CD14-positive monocyte (primary cell): ENCODE results near the gene C16orf74. TPM values are rescaled to one million over a fixed set of nuclear protein-coding genes. Genes with fewer than 3 reads are reported as not detected.
A peak's percentile ranks its signal among the peaks of the same experiment; 100 is the strongest.

Experiments used
- DNase-seq, 3 donors: peaks; one replicate each; pipeline ENCODE4 v3.0.0-alpha.2; 2011 to 2022
- H2AFZ ChIP-seq: 2 replicates; pipeline ENCODE4 v1.6.0; 2012; ENCODE audit warnings: mild to moderate bottlenecking, low read depth, low read length, inconsistent platforms; ENCODE audit not compliant: insufficient read depth, poor library complexity, severe bottlenecking
- H3K27ac ChIP-seq, 2 donors: 1 replicate in 1 of 2; 2 replicates in 1 of 2; pipeline ENCODE4 v1.5.1; 2012 to 2013; ENCODE audit warnings: low read length in 2 of 2, control low read depth in 1 of 2, inconsistent platforms in 1 of 2, low read depth in 1 of 2, mild to moderate bottlenecking in 1 of 2
- H3K27me3 ChIP-seq, 2 donors: one replicate each; pipeline versions ENCODE4 v1.6.0 to v1.6.1; 2011 to 2013; ENCODE audit warnings: low read length in 2 of 2; ENCODE audit not compliant: control insufficient read depth in 2 of 2, insufficient read depth in 2 of 2
- H3K36me3 ChIP-seq, 2 donors: replicated peaks in 1 of 2; 1 replicate in 1 of 2; 2 replicates in 1 of 2; pipeline versions ENCODE4 v1.5.1 to v1.6.1; 2012 to 2013; ENCODE audit warnings: low read length in 2 of 2, control low read depth in 1 of 2, inconsistent platforms in 1 of 2, mild to moderate bottlenecking in 1 of 2; ENCODE audit not compliant: insufficient read depth in 2 of 2, control insufficient read depth in 1 of 2
- H3K4me1 ChIP-seq, 2 donors: 1 replicate in 1 of 2; 2 replicates in 1 of 2; pipeline versions ENCODE4 v1.5.1 to v1.6.1; 2012 to 2013; ENCODE audit warnings: low read length in 2 of 2, control low read depth in 1 of 2, inconsistent platforms in 1 of 2, mild to moderate bottlenecking in 1 of 2, moderate library complexity in 1 of 2; ENCODE audit not compliant: insufficient read depth in 2 of 2, control insufficient read depth in 1 of 2
- H3K4me2 ChIP-seq: replicated peaks from 2 replicates; pipeline ENCODE3; 2012; ENCODE audit warnings: low read length, moderate library complexity, mild to moderate bottlenecking; ENCODE audit not compliant: poor library complexity, severe bottlenecking; ENCODE audit errors: extremely low read depth
- H3K4me3 ChIP-seq, 3 experiments: fragments of 200-600 bp in 1 of 3; sonication (generic) in 1 of 3; replicated peaks in 1 of 3; 1 replicate in 2 of 3; 2 replicates in 1 of 3; pipeline ENCODE4 v1.5.1; 2011 to 2013; ENCODE audit warnings: low read length in 3 of 3, mild to moderate bottlenecking in 3 of 3, control low read depth in 2 of 3, low read depth in 2 of 3, inconsistent platforms in 1 of 3, moderate library complexity in 1 of 3
- H3K79me2 ChIP-seq: 2 replicates; pipeline ENCODE4 v1.6.0; 2012; ENCODE audit warnings: mild to moderate bottlenecking, control low read depth, inconsistent platforms, low read length, moderate library complexity; ENCODE audit not compliant: insufficient read depth
- H3K9ac ChIP-seq: 2 replicates; pipeline ENCODE4 v1.6.0; 2017; ENCODE audit warnings: low read length, mild to moderate bottlenecking; ENCODE audit not compliant: insufficient read depth, poor library complexity, severe bottlenecking
- H3K9me3 ChIP-seq, 2 donors: replicated peaks in 1 of 2; 1 replicate in 1 of 2; 2 replicates in 1 of 2; pipeline versions ENCODE4 v1.5.1 to v1.6.1; 2012 to 2013; ENCODE audit warnings: low read length in 2 of 2, control low read depth in 1 of 2; ENCODE audit not compliant: control insufficient read depth in 1 of 2, insufficient read depth in 1 of 2
- H4K20me1 ChIP-seq: 2 replicates; pipeline ENCODE4 v1.6.0; 2012; ENCODE audit warnings: mild to moderate bottlenecking, low read length, control low read depth, moderate library complexity; ENCODE audit not compliant: insufficient read depth
- H3K27ac Mint-ChIP-seq, 7 donors: one replicate each; pipeline ENCODE4 v1.8.0; 2020; ENCODE audit warnings: mild to moderate bottlenecking in 7 of 7, mixed read lengths in 7 of 7, moderate library complexity in 6 of 7, inconsistent platforms in 2 of 7
- H3K27me3 Mint-ChIP-seq, 3 donors: one replicate each; pipeline ENCODE4 v1.8.0; 2021 to 2022; ENCODE audit warnings: low read depth in 3 of 3, mild to moderate bottlenecking in 3 of 3, mixed read lengths in 3 of 3, moderate library complexity in 3 of 3, inconsistent platforms in 1 of 3
- H3K36me3 Mint-ChIP-seq, 2 donors: one replicate each; pipeline ENCODE4 v1.8.0; 2020; ENCODE audit warnings: mixed read lengths in 2 of 2, inconsistent platforms in 1 of 2, mild to moderate bottlenecking in 1 of 2
- H3K4me1 Mint-ChIP-seq: one replicate; pipeline ENCODE4 v1.8.0; 2020; ENCODE audit warnings: mild to moderate bottlenecking, mixed read lengths
- H3K4me3 Mint-ChIP-seq, 2 donors: one replicate each; pipeline ENCODE4 v1.8.0; 2020; ENCODE audit warnings: mild to moderate bottlenecking in 2 of 2, mixed read lengths in 2 of 2, moderate library complexity in 1 of 2
- H3K9me3 Mint-ChIP-seq, 7 donors: one replicate each; pipeline ENCODE4 v1.8.0; 2020 to 2022; ENCODE audit warnings: mixed read lengths in 7 of 7, mild to moderate bottlenecking in 6 of 7, moderate library complexity in 6 of 7, inconsistent platforms in 2 of 7
- WGBS: methylation state at CpG from one replicate; pipeline ENCODE4 v1.1.5; 2013; ENCODE audit warnings: missing lambda C conversion rate; ENCODE audit not compliant: insufficient coverage; 5-methylcytosine and 5-hydroxymethylcytosine counted together
- intact Hi-C, 2 donors: fragments of 100-400 bp; cut with micrococcal nuclease; formaldehyde crosslinking; loops; one replicate each; pipeline versions ENCODE4 v1.15.0 to v1.15.1; 2023
- polyA plus RNA-seq, 3 donors: library from polyadenylated mRNA; depleted of rRNA in 1 of 3; unstranded in 2 of 3; stranded (reverse) in 1 of 3; fragments of 300-500 nt in 2 of 3; fragments of >200 nt in 1 of 3; fragmentation: Illumina TruSeq in 2 of 3; gene quantifications; 1 replicate in 2 of 3; 2 replicates in 1 of 3; pipeline ENCODE4 v1.2.3, GENCODE V29; 2012 to 2021
- TF ChIP-seq, protein P1 (sequence below): fragments of 200-600 bp; IDR thresholded peaks from one replicate; pipeline ENCODE4 v1.8.0; 2022; ENCODE audit warnings: antibody characterized with exemption, mild to moderate bottlenecking

The C16orf74 gene
- polyA plus RNA-seq, 3 donors = 11.3 to 26.6 (median 24.1) TPM

DNA sequence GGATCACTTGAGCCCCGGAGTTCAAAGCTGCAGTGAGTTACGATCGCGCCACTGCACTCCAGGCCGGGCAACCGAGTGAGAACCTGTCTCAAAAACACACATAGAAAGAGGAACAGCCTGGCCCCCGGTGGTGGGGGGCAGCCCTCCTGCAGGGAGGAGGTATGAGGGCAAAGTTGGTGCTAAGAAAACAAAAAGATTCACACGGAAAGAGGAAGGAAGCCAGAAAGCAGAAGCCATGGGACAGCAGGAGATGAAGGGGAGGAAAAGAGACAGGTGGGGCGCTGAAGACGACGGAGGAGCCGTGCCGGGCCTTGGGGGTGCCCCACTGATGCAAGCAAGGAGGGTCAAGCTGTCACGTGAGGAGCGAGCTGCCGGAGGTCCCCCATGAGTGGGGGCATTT lies 8.2 kb upstream of the C16orf74 start:
- peak overlapping the region; percentile 45 to 73 for H3K27ac ChIP-seq
- peak overlapping the region; percentile 76 for H3K4me2 ChIP-seq
- H3K36me3 ChIP-seq = no peaks in the 10 kb centered on the region
- Mint-ChIP-seq H3K9me3 (peaks cover 0 to 6% (median 2%) of the 10 kb centered on the region in 7 donors), H3K36me3 (no peaks in the 10 kb centered on the region), H3K27ac (peak overlapping the region; percentile 42 to 90 (median 85)), H3K4me3 (peak overlapping the region; percentile 56 to 85), H3K27me3 (peaks cover 6 to 10% (median 9%) of the 10 kb centered on the region in 3 donors), H3K4me1 (peaks cover 60% of the 10 kb centered on the region)
- WGBS = 2% methylated on average over 8 of the region's 16 CpGs
- no peaks in the 10 kb centered on the region for H3K27me3 ChIP-seq
- H3K79me2 ChIP-seq = no peaks in the 10 kb centered on the region
- TF ChIP-seq, protein P1, sequence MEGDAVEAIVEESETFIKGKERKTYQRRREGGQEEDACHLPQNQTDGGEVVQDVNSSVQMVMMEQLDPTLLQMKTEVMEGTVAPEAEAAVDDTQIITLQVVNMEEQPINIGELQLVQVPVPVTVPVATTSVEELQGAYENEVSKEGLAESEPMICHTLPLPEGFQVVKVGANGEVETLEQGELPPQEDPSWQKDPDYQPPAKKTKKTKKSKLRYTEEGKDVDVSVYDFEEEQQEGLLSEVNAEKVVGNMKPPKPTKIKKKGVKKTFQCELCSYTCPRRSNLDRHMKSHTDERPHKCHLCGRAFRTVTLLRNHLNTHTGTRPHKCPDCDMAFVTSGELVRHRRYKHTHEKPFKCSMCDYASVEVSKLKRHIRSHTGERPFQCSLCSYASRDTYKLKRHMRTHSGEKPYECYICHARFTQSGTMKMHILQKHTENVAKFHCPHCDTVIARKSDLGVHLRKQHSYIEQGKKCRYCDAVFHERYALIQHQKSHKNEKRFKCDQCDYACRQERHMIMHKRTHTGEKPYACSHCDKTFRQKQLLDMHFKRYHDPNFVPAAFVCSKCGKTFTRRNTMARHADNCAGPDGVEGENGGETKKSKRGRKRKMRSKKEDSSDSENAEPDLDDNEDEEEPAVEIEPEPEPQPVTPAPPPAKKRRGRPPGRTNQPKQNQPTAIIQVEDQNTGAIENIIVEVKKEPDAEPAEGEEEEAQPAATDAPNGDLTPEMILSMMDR = no peak
- peak; percentile 70 to 77 (median 70) for DNase-seq
- intact Hi-C loops = loop anchor here in 1 of 2 donors (5.0 kb wide), 1 partner anchor 42 kb away; no protein-coding TSS in a partner anchor
- no peak overlapping the region for H3K9ac ChIP-seq
- H4K20me1 ChIP-seq = no peaks in the 10 kb centered on the region
- peak overlapping the region in 2 of 3 experiments; percentile 25 to 71 for H3K4me3 ChIP-seq
- H3K4me1 ChIP-seq = peaks cover 51 to 69% of the 10 kb centered on the region in 2 donors
- H3K9me3 ChIP-seq = no peaks in the 10 kb centered on the region
- H2AFZ ChIP-seq = peak overlapping the region; percentile 47

DNA sequence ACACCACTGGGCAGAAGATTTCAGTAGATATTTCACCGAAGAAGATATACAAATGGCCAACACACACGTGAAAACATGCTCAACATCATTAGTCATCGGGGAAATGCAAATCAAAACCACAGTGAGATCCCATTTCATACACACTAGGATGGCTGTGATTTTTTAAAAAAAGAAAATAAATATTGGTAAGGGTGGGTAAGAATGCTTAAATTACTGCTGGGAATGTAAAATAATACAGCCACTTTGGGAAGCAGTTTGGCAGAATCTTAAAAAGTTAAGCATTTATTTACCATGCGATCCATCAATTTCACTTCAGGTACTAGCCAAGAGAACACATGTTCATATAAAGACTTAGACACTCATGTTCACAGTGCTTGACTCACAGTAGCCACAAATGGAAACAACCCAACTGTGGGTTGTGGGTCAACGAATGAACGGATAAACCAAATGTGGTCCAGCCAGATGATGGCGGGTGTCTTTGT lies 6.5 kb upstream of the C16orf74 start:
- no peaks in the 10 kb centered on the region for H4K20me1 ChIP-seq
- TF ChIP-seq, protein P1 = no peak
- H3K27ac ChIP-seq = no peak overlapping the region
- 66% methylated on average over 4 of the region's 7 CpGs for WGBS
- no peaks in the 10 kb centered on the region for H3K36me3 Mint-ChIP-seq
- H3K4me1 ChIP-seq = peaks cover 44 to 60% of the 10 kb centered on the region in 2 donors
- no peaks in the 10 kb centered on the region for H3K9me3 ChIP-seq
- no peak overlapping the region for H3K27ac Mint-ChIP-seq
- no peak for DNase-seq
- peak overlapping the region in 1 of 2 donors; percentile 23 for H3K4me3 Mint-ChIP-seq
- H3K27me3 Mint-ChIP-seq = peaks cover 11 to 26% (median 14%) of the 10 kb centered on the region in 3 donors
- H3K4me3 ChIP-seq = no peak overlapping the region
- H2AFZ ChIP-seq = no peak overlapping the region
- H3K4me1 Mint-ChIP-seq = peaks cover 56% of the 10 kb centered on the region
- no peaks in the 10 kb centered on the region for H3K36me3 ChIP-seq
- H3K9ac ChIP-seq = no peak overlapping the region
- H3K9me3 Mint-ChIP-seq = peaks cover 0 to 6% (median 2%) of the 10 kb centered on the region in 7 donors
- intact Hi-C loops = loop anchor here in 1 of 2 donors (5.0 kb wide), 1 partner anchor 40 kb away; no protein-coding TSS in a partner anchor
- peaks cover 0 to under 1% of the 10 kb centered on the region in 2 donors for H3K27me3 ChIP-seq
- no peak overlapping the region for H3K4me2 ChIP-seq
- no peaks in the 10 kb centered on the region for H3K79me2 ChIP-seq
